Colon (tissue), 2 donors: ENCODE data around the gene ZNF878.
"Not testable (repeated sequence)": the region's sequence is repeated elsewhere in the genome, so short reads cannot be mapped to it uniquely, and the experiment has no call there.

Source experiments
- FAIRE-seq: peaks from 2 replicates; lab custom pipeline; 2012; peaks lifted over from hg19 to GRCh38; lab: Jason Lieb, UNC
- donor health status: control.
- donor health status: control.

Gene ZNF878

GRCh38 chr19:12052497-12053169 is at the start of gene ZNF878:
TSS of gene ZNF878 (minus strand) at chr19:12052961. CDS start at chr19:12052801, 160 bp downstream.
- no peak for FAIRE-seq

- no peak for FAIRE-seq
Observed at GRCh38 chr19:12098040-12098439, 45.3 kb upstream of the ZNF878 start.

- FAIRE-seq = no peak
Observed at GRCh38 chr19:12095111-12095790, 42.5 kb upstream of the ZNF878 start.

GRCh38 chr19:12093777-12094176 is 41.0 kb upstream of the ZNF878 start:
- FAIRE-seq = no peak

- FAIRE-seq = no peak
Observed at GRCh38 chr19:12092956-12093355, 40.2 kb upstream of the ZNF878 start.

- FAIRE-seq = no peak
Observed at GRCh38 chr19:12092065-12092867, 39.5 kb upstream of the ZNF878 start.

- FAIRE-seq = no peak
Observed at GRCh38 chr19:12090807-12091206, 38.0 kb upstream of the ZNF878 start.

GRCh38 chr19:12085074-12085818 is 32.5 kb upstream of the ZNF878 start:
- no peak for FAIRE-seq

- not testable (repeated sequence) for FAIRE-seq
Observed at GRCh38 chr19:12083336-12083735, 30.6 kb upstream of the ZNF878 start.

GRCh38 chr19:12077375-12077774 is 24.6 kb upstream of the ZNF878 start:
- no peak for FAIRE-seq

GRCh38 chr19:12076331-12076730 is 23.6 kb upstream of the ZNF878 start:
- FAIRE-seq = not testable (repeated sequence)

GRCh38 chr19:12075538-12076139 is 22.9 kb upstream of the ZNF878 start:
- no peak for FAIRE-seq

- FAIRE-seq = no peak
Observed at GRCh38 chr19:12064590-12065538, 12.1 kb upstream of the ZNF878 start, which contains the start of gene ZNF844. TSS of gene ZNF844 (plus strand) at chr19:12064731. CDS start at chr19:12064874, 143 bp downstream.

- FAIRE-seq = no peak
Observed at GRCh38 chr19:12055784-12056183, 3.0 kb upstream of the ZNF878 start.

- no peak for FAIRE-seq
Observed at GRCh38 chr19:12052091-12052496, 667 bp downstream of the ZNF878 start.

- FAIRE-seq = no peak
Observed at GRCh38 chr19:12047868-12048267, 4.9 kb downstream of the ZNF878 start.

- no peak for FAIRE-seq
Observed at GRCh38 chr19:12043752-12044422, 8.9 kb downstream of the ZNF878 start.

GRCh38 chr19:12042893-12043292 is 9.9 kb downstream of the ZNF878 start:
- no peak for FAIRE-seq

GRCh38 chr19:12035220-12036172 is 17.3 kb downstream of the ZNF878 start, which contains the start of gene ZNF433:
TSS of gene ZNF433 (minus strand) at chr19:12035679. CDS start at chr19:12035539, 140 bp downstream.
- no peak for FAIRE-seq
